Neuron (in vitro differentiated cells): Measurements from ENCODE around the gene KRT16.
"Not testable (repeated sequence)": the region's sequence is repeated elsewhere in the genome, so short reads cannot be mapped to it uniquely, and the experiment has no call there.

Source experiments
- H2AFZ ChIP-seq: one replicate; pipeline ENCODE4 v1.6.1; 2013; ENCODE audit warnings: low read depth, mild to moderate bottlenecking, inconsistent platforms, low read length, moderate library complexity
- H3K27me3 ChIP-seq: one replicate; pipeline ENCODE4 v1.6.1; 2013; ENCODE audit warnings: low read length; ENCODE audit not compliant: insufficient read depth
- H3K36me3 ChIP-seq: one replicate; pipeline ENCODE4 v1.6.1; 2013; ENCODE audit warnings: low read length; ENCODE audit not compliant: insufficient read depth
- H3K4me1 ChIP-seq: one replicate; pipeline ENCODE4 v1.6.1; 2013; ENCODE audit warnings: low read length; ENCODE audit not compliant: insufficient read depth
- H3K4me3 ChIP-seq: 2 replicates; pipeline ENCODE4 v1.5.1; 2013; ENCODE audit warnings: mild to moderate bottlenecking, low read length, moderate library complexity
- H3K9me3 ChIP-seq: one replicate; pipeline ENCODE4 v1.6.1; 2013; ENCODE audit warnings: low read length

The KRT16 gene

GRCh38 chr17:41584331-41584927, 28.1 kb downstream of the KRT16 start:
- not testable (repeated sequence) for H3K36me3 ChIP-seq, H3K27me3 ChIP-seq, H3K4me3 ChIP-seq, H3K4me1 ChIP-seq, H2AFZ ChIP-seq, H3K9me3 ChIP-seq

DNA sequence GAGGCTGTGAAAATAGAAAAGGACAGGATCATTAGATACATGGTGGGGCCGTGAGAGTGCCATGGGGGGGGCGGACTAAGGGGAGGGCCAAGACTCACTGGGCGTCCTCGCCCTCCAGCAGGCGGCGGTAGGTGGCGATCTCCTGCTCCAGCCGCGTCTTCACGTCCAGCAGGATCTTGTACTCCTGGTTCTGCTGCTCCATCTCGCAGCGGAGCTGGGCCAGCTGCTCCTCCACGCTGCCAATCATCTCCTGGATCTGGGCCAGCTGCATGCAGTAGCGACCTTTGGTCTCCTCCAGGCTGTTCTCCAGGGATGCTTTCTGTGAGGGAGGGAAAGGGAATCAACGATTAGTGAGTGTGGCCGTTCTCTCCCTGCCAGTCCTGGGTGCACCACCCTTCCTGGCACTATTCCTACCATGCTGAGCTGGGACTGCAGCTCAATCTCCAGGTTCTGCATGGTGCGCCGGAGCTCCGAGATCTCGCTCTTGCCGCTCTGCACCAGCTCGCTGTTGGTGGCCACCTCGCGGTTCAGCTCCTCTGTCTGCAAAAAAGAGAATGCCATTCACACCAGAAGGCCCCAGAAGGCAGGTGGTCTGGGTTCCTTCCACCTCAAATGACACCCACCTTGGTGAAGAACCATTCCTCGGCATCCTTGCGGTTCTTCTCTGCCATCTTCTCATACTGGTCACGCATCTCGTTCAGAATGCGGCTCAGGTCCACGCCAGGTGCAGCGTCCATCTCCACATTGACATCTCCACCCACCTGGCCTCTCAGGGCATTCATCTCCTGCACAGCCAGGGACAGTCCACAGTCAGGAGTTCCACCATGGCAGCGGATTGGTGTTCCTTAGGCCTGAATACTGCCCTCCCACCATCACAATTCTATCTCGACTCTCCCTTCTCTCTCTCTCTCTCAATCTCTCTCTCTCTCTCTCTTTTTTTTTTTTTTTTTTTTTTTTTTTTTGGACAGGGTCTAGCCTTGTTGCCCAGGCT, 29.1 kb downstream of the KRT16 start:
- Histone ChIP-seq H3K4me1 (no peaks in the 10 kb centered on the region), H2AFZ (no peak overlapping the region), H3K9me3 (no peaks in the 10 kb centered on the region), H3K36me3 (no peaks in the 10 kb centered on the region), H3K27me3 (peaks cover 3% of the 10 kb centered on the region), H3K4me3 (no peak overlapping the region)

DNA sequence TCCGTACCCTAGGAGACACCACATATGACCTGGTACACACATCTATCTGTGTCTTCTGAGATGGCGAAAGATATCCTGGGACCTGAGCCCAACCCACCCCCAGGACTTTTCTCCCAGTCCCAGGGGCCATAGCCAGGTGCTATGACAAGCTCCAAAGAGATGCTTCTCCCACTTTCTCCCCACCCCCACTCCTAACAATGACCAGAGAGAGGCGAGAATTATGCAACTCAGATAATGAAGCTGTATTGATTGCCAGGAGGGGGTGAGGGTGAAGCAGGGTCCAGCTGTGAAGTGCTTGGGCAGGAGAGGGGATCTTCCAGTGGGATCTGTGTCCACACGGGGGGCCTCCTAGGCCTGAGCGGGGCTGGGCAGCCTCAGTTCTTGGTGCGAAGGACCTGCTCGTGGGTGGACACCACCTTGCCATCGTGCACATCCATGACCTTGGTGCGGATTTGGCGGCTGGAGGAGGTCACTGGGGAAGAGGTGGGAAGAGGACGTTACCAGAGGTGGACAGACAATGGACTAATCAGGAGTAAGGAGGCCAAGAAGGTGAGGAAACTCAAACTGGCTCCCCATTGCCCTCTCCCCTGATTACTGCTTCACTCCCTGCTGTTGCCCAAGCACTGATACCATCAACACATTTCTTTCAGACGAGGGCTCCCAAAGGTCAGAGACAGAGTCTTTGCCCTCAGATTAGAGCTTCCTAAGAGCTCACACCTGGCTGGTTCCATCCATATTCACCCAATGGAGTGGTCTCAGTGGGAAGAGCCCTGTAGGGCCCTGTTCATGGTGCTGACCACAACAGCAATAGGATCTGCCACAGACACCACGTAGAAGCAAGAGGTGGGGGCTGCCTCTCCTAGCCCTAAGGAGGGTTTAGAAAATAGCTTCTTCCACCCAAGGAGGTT, 30.3 kb downstream of the KRT16 start:
- not testable (repeated sequence) for H2AFZ ChIP-seq, H3K4me1 ChIP-seq, H3K27me3 ChIP-seq, H3K36me3 ChIP-seq, H3K9me3 ChIP-seq, H3K4me3 ChIP-seq

DNA sequence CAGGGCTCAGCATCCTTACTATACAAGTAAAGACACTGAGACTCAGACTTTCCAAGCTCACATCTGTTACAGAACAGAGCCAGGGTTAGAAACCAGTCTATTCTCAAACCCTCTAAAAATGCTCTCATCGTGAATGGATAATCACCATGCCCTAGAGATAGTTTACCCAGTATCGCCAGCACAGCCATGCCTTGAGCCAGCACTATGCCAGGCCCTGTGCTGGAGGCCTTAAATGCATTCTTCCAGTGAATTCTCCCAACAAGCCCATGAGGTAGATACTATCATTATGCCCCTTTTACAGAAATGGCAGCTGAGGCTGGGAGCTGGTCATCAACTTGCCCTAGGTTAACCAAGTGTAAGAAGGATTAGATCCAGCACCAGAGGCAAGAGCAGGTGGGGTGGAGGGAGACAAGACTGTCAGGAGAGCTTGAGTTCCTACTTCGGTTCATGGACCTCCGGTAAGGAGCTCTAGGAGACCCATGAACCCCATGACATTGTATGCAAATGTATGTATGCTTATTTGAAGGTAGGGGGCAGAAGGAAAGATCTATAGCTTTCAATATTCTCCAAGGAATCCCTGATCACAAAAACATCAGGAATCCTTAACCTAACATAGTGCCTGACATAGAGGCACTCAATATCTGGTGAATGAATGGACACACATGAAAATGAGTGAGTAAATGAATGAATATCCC, 31.1 kb downstream of the KRT16 start:
- Histone ChIP-seq H3K4me1 (no peaks in the 10 kb centered on the region), H3K36me3 (no peaks in the 10 kb centered on the region), H3K9me3 (no peaks in the 10 kb centered on the region), H2AFZ (no peak overlapping the region), H3K4me3 (no peak overlapping the region), H3K27me3 (peaks cover 3% of the 10 kb centered on the region)

GRCh38 chr17:41580687-41581365, 31.7 kb downstream of the KRT16 start:
- no peaks in the 10 kb centered on the region for H3K9me3 ChIP-seq
- H3K27me3 ChIP-seq = peaks cover 3% of the 10 kb centered on the region
- H3K4me3 ChIP-seq = no peak overlapping the region

DNA sequence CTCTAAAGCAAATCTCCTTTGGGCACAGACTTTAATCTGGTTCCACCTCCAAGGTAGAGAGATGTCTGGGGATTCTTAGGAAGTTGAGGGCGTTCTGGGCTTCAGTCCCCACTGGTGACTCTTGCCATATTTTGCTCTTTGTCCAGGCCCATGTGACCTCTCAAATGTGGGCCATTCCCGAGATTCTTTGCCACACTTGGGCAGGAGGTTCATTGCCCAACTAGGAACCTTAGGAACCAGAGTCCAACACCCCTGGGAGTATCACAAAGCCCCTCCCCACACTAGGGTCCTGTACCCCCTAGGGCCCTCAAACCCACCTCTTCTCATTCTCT, 32.4 kb downstream of the KRT16 start:
- H3K9me3 ChIP-seq = no peaks in the 10 kb centered on the region
- H3K4me3 ChIP-seq = no peak overlapping the region
- no peaks in the 10 kb centered on the region for H3K27me3 ChIP-seq
- no peaks in the 10 kb centered on the region for H3K36me3 ChIP-seq
- no peaks in the 10 kb centered on the region for H3K4me1 ChIP-seq
- no peak overlapping the region for H2AFZ ChIP-seq

More at GRCh38 chr17:41580687-41581365, 31.7 kb downstream of the KRT16 start:
- Histone ChIP-seq H2AFZ (no peak overlapping the region), H3K4me1 (no peaks in the 10 kb centered on the region), H3K36me3 (no peaks in the 10 kb centered on the region)

- Histone ChIP-seq H3K4me3 (no peak overlapping the region), H3K27me3 (no peaks in the 10 kb centered on the region), H3K4me1 (no peaks in the 10 kb centered on the region), H3K36me3 (no peaks in the 10 kb centered on the region), H3K9me3 (no peaks in the 10 kb centered on the region), H2AFZ (no peak overlapping the region)
Observed at GRCh38 chr17:41579484-41580243, 32.9 kb downstream of the KRT16 start.

GRCh38 chr17:41578971-41579370, 33.6 kb downstream of the KRT16 start:
- Histone ChIP-seq H3K4me1 (no peaks in the 10 kb centered on the region), H3K9me3 (no peaks in the 10 kb centered on the region), H3K4me3 (no peak overlapping the region), H2AFZ (no peak overlapping the region), H3K36me3 (no peaks in the 10 kb centered on the region), H3K27me3 (no peaks in the 10 kb centered on the region)

GRCh38 chr17:41578538-41578937, 34.0 kb downstream of the KRT16 start:
- Histone ChIP-seq H3K27me3 (no peaks in the 10 kb centered on the region), H3K36me3 (no peaks in the 10 kb centered on the region), H2AFZ (no peak overlapping the region), H3K9me3 (no peaks in the 10 kb centered on the region), H3K4me1 (no peaks in the 10 kb centered on the region), H3K4me3 (no peak overlapping the region)

- H3K36me3 ChIP-seq, H3K27me3 ChIP-seq, H2AFZ ChIP-seq, H3K4me3 ChIP-seq, H3K4me1 ChIP-seq, H3K9me3 ChIP-seq: not testable (repeated sequence)
Observed at GRCh38 chr17:41576740-41577139, 35.8 kb downstream of the KRT16 start.

DNA sequence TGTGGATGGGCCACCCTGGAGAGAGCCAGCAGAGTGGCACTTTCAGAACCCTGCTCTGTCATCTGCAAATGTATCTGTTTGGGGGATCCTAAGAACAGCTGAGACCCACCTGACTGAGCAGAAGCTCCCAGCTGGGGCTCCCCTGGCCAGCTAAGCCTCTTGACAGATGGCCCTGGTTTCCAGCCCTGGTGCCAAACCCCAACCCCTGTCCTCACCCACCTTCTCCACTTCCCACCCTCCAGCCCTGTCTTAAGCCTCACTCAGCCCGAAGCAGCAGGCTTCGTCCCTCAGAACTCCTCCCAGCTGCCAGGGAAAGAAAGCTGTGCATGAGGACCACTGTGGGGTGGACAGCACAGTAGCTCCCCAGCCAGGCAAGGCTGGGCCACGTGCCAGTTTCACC, 37.2 kb downstream of the KRT16 start:
- no peaks in the 10 kb centered on the region for H3K9me3 ChIP-seq
- no peak overlapping the region for H3K4me3 ChIP-seq
- H3K27me3 ChIP-seq = no peaks in the 10 kb centered on the region
- no peak overlapping the region for H2AFZ ChIP-seq
- no peaks in the 10 kb centered on the region for H3K4me1 ChIP-seq
- no peaks in the 10 kb centered on the region for H3K36me3 ChIP-seq
